NB4 (cell line): ENCODE data around the gene KIF1A.

Source experiments
- CTCF ChIP-seq: IDR thresholded peaks from one replicate; pipeline ENCODE4 v1.5.1; 2012; ENCODE audit warnings: low read depth, low read length
- MYC ChIP-seq: IDR thresholded peaks from 2 replicates; pipeline ENCODE4 v1.6.1; 2011; ENCODE audit warnings: low read depth, low read length
- POLR2A ChIP-seq: IDR thresholded peaks from 2 replicates; pipeline ENCODE4 v1.6.1; 2011; ENCODE audit warnings: mild to moderate bottlenecking; ENCODE audit not compliant: insufficient read length; ENCODE audit errors: extremely low read depth
- TF ChIP-seq, protein P1 (sequence below): IDR thresholded peaks from 2 replicates; pipeline ENCODE4 v1.6.1; 2011; ENCODE audit warnings: low read depth, low read length

DNA sequence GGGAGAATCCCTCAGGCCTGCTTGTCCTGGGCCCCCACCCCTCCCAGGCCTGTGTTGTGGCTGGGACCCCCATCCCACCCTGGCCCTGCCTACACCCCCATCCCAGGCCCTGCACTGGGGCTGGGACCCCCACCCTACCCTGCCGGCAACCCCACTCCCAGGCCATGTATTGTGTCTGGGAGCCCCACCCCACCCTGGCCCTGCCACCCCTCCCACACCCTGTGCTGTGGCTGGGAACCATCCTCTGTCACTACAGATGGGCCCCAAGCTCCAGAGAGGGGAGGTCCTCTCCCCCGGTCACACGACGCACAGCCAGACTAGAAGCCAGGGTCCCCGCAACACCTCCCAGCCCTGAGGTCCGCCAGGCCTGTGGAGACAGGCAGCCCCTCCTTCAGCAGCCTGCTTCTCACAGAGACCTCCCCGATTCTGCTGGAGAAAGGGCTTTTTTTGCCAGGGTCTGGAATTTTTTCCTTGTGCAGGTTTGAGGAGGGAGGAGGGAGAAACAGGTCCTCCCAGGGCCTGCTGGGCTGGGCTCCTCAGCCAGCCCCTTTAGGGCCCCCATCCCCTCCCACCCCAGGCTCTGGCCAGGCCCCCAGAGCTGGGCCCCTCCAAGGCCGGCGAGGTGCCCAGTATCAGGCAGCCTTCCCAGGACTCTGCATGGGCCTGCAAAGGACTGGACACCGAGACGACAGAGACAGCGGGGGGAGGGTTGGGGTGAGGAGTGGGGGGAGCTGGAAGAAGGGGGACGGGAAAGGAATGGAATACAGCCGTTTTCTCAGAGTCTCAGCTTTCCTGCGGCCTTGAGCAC, 28.0 kb downstream of the KIF1A start:
- TF ChIP-seq POLR2A, result no peak
- no peak for TF ChIP-seq CTCF
- no peak for TF ChIP-seq MYC
- TF ChIP-seq, protein P1, sequence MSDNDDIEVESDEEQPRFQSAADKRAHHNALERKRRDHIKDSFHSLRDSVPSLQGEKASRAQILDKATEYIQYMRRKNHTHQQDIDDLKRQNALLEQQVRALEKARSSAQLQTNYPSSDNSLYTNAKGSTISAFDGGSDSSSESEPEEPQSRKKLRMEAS, result no peak
